OCI-LY3 (cell line): ENCODE data around the gene LIN7C.

Experiments
- CTCF ChIP-seq: fragments of 200-600, 300-600 bp; sonication (generic); IDR thresholded peaks from 2 replicates; pipeline ENCODE4 v1.5.1; 2014; ENCODE audit warnings: antibody characterized with exemption, low read length, low read depth
- EZH2phosphoT487 ChIP-seq: fragments of 200-600 bp; shearing (Covaris generic); IDR thresholded peaks from 2 replicates; pipeline ENCODE4 v1.6.1; 2018; ENCODE audit warnings: antibody characterized with exemption, mixed run types, low read depth

GRCh38 chr11:27481992-27482391 lies 24.6 kb downstream of the LIN7C start:
- TF ChIP-seq CTCF (no peak), EZH2phosphoT487 (no peak)
